ENCODE data around the gene CCDC85A.
"Not testable (repeated sequence)": the region's sequence is repeated elsewhere in the genome, so short reads cannot be mapped to it uniquely, and the experiment has no call there.

The CCDC85A gene

GRCh38 chr2:56183643-56184499 lies at the start of gene CCDC85A:
CCDC85A (plus strand) TSS chr2:56183990; CDS start chr2:56184625, 635 bp downstream.
- peak; percentile 75 for DNase-seq

DNA sequence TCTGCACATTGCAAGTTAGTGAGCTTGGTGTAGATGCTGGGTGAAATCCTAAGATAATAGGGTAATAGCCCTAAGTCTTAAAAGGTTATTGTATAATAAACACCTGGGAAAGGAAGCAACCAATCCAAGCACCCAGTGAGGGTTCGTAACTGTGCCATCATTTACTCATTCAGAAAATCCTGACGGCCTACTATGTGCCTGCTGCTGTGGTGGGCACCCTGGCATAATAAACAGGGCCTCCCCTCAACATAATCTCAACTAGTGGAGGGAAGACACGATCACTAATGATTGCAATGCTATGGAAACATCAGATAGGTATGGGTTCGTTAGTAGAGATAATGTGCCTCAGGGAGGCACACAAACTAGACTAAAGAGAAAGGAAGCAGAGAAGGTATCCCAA lies 48.9 kb upstream of the CCDC85A start:
- no peak for DNase-seq

GRCh38 chr2:56142497-56143061 lies 41.2 kb upstream of the CCDC85A start:
- DNase-seq = not testable (repeated sequence)

DNA sequence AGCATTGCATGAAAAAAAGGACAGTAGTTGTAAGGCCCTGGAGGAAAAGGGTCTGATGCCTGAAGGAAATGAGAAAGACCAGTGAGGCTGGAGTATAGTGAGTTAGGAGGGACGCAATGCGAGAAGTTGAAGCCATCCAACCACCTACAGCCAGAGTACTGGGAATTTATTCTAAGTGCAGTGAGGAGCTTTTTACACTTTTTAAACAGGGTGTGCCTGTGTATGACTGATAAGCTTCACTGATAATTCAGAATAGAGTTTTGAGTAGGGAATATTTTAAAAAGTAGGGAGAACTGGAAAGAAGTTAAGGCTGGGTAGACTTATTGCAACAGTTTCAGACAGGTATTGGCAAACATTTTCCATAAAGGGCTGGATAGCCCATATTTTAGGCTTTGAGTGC lies 35.9 kb upstream of the CCDC85A start:
- no peak for DNase-seq

DNA sequence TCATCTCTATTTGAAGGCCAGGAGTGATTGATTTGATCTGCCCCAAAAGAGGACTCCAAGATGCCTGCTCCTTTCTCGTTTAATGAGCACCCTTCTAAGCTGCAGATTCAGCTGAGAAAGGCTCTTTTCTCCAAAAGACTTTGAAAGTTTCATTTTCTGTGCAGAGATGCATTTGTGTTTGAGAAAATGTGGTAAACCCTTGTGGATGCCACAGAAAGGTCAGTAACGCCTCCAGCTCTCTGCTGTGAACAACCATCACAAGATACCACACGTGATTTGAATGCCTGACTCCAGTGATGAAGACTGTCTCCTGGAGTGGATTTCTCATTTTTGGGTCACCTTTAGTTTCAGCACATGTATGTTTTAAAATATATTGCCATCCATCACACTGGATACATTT lies 35.0 kb upstream of the CCDC85A start:
- DNase-seq = no peak

GRCh38 chr2:56151841-56152240 lies 31.9 kb upstream of the CCDC85A start:
- no peak for DNase-seq

- no peak for DNase-seq
Observed at GRCh38 chr2:56155188-56155587, 28.6 kb upstream of the CCDC85A start.

DNA sequence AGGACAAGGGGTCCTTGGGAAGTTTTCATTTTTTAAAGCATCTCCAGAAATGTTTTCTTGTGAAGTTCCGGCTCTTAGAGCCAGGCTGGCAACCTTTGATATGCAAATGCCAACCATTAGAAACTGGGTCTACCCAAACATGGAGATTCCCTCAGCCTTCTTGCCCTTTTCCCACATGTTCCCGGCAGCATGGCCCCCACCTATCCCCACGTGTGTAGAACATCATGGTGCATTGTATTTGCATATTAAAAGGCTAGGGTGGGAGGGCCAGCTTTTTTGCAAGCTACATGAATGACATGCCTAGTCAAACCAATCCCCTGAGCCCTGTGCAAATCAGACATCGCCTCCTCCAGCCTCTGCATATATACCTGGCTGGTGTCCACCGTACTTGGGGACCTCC lies 23.9 kb upstream of the CCDC85A start:
- not testable (repeated sequence) for DNase-seq

DNA sequence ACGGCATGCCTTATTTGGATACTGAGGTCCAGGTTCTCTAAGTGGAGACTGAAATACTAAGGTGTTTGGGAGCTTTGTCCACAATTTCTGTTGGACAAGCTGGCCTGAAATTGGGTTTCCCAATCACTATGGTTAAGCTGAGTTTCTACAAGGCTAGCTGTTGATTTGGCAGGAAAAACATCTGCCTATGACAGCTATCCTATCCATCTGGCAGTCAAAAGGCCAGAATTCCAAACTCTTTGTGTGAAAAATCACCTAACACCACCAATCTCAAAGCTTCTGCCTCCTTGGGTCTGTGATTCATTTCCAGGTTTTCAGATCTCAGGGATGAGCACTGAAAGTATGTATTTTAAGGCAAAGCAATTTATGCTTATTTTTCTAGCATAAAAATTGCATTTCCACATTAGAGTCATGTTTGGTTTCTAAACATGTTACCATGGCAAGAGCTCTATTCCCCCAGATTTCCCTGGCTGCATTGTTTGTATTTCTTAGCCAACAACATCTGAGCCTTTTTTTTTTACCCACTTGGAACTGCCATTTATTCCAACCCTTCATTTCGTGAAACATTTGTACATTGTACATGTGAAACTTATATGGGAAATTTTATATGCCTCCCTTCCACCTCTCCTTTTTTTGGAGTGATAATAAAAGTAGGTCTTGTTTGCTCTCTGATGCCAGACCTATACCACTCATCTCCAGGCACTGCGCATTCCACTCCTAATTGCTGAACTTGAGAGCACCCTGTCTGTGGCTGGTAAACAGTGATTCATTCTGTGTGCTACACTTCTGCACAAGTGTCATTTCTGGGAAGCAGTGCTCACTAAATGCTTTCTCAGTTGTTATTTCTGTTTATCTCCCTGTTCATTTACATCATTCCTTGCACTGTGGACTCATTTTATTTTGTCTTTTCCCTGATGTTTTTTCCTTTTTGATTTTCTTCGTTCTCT lies 15.9 kb upstream of the CCDC85A start:
- no peak for DNase-seq

DNA sequence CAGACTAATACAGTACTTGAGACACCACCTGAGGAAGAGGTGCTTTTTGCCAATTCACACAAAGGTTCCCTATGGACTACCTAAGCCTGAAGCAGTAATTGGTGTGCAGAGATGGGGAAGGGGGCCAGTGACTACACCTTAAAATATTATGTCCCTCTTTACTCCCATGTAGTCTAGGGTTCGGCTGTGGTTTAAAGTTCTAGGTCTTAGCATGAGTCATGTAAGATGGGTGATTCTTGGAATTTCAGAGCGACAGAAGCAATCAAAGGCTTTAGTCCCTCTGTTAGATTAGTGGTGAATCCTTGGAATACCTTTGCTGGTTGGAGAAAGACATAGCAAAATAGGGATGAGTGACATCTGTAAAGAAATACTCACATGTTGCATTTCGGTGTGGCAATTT lies 14.3 kb upstream of the CCDC85A start:
- no peak for DNase-seq

DNA sequence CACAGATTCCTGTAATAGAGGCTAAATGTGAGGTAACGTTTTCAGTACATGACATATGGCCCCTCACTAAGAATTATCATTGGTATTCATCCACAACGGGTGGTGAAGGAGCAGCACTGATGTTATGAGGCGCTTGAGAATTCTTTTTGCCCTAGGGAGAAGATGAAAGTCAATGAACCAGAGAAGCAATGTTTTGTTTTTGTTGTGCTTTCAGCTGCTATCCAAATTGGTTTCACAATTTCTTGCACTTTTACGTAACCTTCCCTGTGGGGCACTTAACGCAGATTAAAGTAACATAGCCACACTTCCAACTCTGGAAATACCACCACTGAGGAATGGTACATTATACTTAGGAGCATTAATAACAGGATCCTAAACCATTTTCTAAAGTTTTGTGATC lies 13.3 kb upstream of the CCDC85A start:
- DNase-seq = no peak

GRCh38 chr2:56170988-56171387 lies 12.8 kb upstream of the CCDC85A start:
- no peak for DNase-seq

GRCh38 chr2:56175779-56176178 lies 8.0 kb upstream of the CCDC85A start:
- no peak for DNase-seq

DNA sequence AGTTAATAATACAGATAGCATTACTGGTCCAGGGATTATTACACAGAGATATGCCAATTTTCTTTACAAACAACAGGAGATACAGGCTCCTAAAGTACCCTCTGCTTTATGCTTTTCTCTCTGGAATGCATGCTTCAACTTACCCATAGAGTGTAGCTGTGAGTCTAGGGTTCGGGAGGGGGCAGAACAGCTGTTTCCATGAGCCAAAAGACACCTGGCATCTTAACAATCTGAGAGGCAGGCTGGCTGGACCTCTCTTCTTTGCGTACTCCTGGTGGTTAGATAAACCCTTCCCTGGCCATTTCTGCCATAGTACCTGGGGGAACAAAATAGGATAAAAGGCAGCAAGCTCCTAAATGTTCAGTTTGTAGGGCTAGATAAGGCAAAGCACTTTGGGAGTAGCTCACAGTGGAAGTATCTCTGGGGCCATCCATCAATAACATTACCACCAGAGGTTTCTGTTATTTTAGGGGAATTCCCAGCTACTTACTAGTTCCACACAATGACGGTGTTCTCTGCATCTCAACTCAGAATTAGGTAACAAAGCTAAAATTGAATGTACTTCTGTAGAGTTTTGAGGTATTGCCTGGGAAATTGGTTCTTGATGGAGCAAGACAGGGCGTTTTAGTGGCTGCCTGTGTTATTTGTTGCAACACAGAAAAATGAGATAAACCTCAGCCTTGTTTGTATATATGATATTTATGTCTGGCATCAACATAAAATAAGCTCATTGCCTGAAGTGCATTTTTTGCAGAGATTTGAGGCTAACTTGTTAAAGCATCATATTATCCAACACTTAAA lies 6.2 kb upstream of the CCDC85A start:
- peak; percentile 4 for DNase-seq

DNA sequence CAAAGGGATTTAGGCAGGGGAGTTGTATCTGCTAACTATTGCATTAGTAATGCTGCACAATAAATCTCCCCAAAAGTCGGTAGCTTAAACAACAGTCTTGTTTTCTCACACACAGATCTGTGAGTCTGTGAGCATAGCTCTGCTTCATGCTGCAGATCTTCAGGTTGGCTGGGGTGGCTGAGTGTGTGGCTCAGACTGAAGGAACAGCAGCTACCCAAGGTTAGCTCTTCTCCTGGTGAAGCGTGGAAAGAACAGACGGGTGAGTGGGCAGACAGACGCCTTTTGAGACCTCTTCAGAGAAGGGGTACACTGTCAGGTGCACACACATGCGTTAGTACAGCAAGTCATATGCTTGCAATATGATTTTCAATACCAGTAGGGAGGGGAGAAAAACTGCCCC lies 3.9 kb upstream of the CCDC85A start:
- DNase-seq = no peak

DNA sequence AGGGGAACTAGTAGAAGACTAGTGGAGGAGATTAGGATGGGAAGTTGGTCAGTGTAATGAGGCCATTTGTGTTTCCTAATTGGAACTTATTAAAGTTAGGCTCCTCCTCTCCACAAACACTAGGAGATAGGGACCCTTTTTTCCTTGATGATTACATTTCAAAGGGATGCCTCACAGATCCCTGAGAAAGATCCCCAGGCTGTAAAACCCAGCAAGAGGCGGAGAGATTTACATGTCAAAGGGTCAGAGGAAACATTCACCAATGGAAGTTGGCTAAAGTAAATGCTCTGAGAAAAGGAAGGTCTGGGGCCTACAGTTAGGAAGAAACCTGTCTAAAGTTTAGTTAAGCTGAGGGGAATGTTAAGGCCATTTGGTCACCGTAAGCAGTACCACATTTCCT lies 1.4 kb upstream of the CCDC85A start:
- no peak for DNase-seq

DNA sequence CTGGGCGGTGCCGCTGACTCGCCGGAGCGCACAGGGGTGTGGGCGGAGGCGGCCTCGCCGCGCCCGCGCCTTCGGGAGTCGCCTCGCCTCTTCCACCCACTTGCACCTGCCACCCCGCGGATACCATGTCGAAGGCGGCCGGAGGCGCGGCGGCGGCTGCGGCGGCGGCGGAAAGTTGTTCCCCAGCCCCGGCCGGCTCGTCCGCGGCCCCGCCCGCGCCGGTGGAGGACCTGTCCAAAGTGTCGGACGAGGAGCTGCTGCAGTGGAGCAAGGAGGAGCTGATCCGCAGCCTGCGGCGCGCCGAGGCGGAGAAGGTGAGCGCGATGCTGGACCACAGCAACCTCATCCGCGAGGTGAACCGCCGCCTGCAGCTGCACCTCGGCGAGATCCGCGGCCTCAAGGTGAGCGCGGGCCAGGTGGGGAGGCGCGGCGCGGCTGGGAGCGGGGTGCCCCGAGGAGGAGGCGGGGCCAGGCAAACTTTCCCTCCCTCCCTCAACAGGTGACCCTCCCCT lies 766 bp downstream of the CCDC85A start:
- no peak for DNase-seq

- no peak for DNase-seq
Observed at GRCh38 chr2:56185101-56185581, 1.4 kb downstream of the CCDC85A start.

- no peak for DNase-seq
Observed at GRCh38 chr2:56185582-56186046, 1.8 kb downstream of the CCDC85A start.

GRCh38 chr2:56191617-56192016 lies 7.8 kb downstream of the CCDC85A start:
- no peak for DNase-seq

GRCh38 chr2:56192664-56193305 lies 9.0 kb downstream of the CCDC85A start:
- DNase-seq = no peak

DNA sequence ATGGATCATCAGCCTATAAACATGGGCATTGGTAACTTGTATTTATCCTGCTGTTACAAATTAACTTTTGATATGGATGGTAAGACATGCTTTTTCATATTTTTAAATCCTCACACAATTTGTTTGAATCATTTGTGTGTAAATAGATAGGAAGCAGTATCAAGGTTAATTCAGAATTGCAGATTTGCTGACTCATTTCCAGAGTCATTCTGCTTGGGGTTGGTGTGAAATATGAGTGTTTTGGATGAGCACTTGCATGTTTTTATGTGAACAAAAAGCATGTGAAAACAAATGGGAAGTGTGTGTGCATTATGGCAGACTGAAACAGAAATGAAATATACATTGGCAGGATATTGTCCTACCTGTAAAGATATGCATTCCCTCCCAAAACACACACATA lies 11.8 kb downstream of the CCDC85A start:
- DNase-seq = no peak
